ENCODE results near the gene TTYH1.

The TTYH1 gene

DNA sequence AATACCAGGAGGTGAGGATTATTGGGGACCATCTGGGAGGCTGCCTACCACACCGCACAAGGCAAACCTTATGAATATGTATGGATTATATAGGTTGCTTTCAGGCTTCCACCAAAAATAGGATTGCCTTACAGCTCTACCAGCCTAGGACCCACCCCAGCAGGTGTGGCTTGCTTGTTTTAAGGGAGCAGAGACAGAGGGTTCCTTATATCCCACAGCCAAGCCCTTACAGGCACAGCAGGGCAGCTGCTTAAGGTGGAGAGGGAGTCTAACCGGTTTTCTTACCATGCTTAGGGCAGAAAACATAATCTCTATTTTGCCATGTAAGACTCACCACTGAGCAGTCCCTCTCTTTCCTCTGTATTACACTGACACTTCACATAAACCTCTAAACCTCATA lies 16.1 kb upstream of the TTYH1 start:
- no peaks in the 10 kb centered on the region for H3K27me3 ChIP-seq (ENCODE audit: control insufficient read depth, insufficient read depth, low read length)
- H3K4me3 ChIP-seq (ENCODE audit: low read length): no peak overlapping the region
- H3K9ac ChIP-seq (ENCODE audit: low read depth, low read length): no peak overlapping the region
- no peak overlapping the region for H3K4me2 ChIP-seq (ENCODE audit: low read length)
- H3K36me3 ChIP-seq (ENCODE audit: insufficient read depth, low read length): no peaks in the 10 kb centered on the region
- H3K9me3 ChIP-seq (replicated peaks; ENCODE audit: low read length): no peaks in the 10 kb centered on the region
- no peaks in the 10 kb centered on the region for H3K4me1 ChIP-seq (ENCODE audit: control insufficient read depth, insufficient read depth, low read length)

DNA sequence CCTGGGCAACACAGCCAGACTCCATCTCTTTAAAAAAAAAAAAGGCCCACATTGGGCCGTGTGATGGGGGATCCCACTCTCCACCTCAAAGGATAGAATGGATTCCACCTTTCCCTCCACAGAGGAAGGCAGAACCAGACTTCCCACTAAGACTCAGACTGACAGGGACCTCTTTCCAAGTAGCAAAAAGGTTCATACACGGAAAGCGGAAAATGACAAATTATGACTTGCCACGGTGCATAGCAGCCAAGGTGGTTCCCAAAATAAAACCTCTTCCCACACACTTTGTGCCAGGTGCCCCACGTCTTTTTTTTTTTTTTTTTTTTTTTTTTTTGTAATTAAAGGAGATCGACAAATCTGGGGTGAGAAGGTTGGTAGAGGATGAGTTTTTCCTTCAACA lies 14.4 kb upstream of the TTYH1 start:
- no peaks in the 10 kb centered on the region for H3K4me1 ChIP-seq (ENCODE audit: control insufficient read depth, insufficient read depth, low read length)
- no peak overlapping the region for H3K9ac ChIP-seq (ENCODE audit: low read depth, low read length)
- H3K27me3 ChIP-seq (ENCODE audit: control insufficient read depth, insufficient read depth, low read length): no peaks in the 10 kb centered on the region
- H3K4me2 ChIP-seq (ENCODE audit: low read length): no peak overlapping the region
- no peaks in the 10 kb centered on the region for H3K9me3 ChIP-seq (replicated peaks; ENCODE audit: low read length)
- no peaks in the 10 kb centered on the region for H3K36me3 ChIP-seq (ENCODE audit: insufficient read depth, low read length)
- no peak overlapping the region for H3K4me3 ChIP-seq (ENCODE audit: low read length)

DNA sequence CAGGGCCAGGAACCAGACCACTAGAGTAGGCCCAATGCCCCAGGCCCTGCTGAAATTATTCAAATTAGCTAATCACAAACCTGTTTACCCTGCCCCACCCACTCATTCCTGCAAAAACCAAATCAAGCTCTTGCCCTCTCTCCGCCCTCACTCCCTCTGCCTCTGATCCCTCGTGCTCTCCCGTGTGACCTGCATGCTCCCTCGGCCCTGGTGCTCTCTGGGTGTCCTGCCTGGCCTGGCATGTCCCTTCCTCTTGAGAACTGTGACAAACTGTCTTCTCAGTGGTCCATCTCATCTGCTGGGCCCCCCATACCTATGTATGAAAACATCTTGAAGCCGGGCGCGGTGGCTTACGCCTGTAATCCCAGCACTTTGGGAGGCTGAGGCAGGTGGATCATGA lies 12.2 kb upstream of the TTYH1 start:
- H3K4me3 ChIP-seq (ENCODE audit: low read length): no peak overlapping the region
- no peak overlapping the region for H3K9ac ChIP-seq (ENCODE audit: low read depth, low read length)
- H3K4me1 ChIP-seq (ENCODE audit: control insufficient read depth, insufficient read depth, low read length): no peaks in the 10 kb centered on the region
- H3K4me2 ChIP-seq (ENCODE audit: low read length): no peak overlapping the region
- H3K9me3 ChIP-seq (replicated peaks; ENCODE audit: low read length): no peaks in the 10 kb centered on the region
- no peaks in the 10 kb centered on the region for H3K27me3 ChIP-seq (ENCODE audit: control insufficient read depth, insufficient read depth, low read length)
- no peaks in the 10 kb centered on the region for H3K36me3 ChIP-seq (ENCODE audit: insufficient read depth, low read length)

DNA sequence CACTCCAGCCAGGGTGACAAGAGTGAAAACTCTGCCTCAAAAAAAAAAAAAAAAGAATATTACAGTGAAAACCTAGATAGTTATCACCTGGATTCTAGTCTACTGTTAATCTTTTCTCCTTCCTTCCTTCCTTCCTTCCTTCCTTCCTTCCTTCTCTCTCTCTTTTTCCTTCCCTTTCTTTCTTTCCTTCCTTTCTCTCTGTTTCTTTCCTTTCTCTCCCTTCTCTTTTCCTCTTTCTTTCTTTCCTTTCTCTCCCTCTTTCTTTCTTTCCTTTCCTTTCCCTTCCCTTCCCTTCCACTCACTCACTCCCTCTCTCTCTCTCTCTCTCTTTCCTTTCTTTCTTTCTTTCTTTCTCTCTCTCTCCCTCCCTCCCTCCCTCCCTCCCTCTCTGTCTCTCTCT lies 9.6 kb upstream of the TTYH1 start:
- no peak overlapping the region for H3K4me2 ChIP-seq (ENCODE audit: low read length)
- H3K4me3 ChIP-seq (ENCODE audit: low read length): no peak overlapping the region
- H3K27me3 ChIP-seq (ENCODE audit: control insufficient read depth, insufficient read depth, low read length): no peaks in the 10 kb centered on the region
- H3K4me1 ChIP-seq (ENCODE audit: control insufficient read depth, insufficient read depth, low read length): no peaks in the 10 kb centered on the region
- no peaks in the 10 kb centered on the region for H3K36me3 ChIP-seq (ENCODE audit: insufficient read depth, low read length)
- no peak overlapping the region for H3K9ac ChIP-seq (ENCODE audit: low read depth, low read length)
- H3K9me3 ChIP-seq (replicated peaks; ENCODE audit: low read length): no peaks in the 10 kb centered on the region

DNA sequence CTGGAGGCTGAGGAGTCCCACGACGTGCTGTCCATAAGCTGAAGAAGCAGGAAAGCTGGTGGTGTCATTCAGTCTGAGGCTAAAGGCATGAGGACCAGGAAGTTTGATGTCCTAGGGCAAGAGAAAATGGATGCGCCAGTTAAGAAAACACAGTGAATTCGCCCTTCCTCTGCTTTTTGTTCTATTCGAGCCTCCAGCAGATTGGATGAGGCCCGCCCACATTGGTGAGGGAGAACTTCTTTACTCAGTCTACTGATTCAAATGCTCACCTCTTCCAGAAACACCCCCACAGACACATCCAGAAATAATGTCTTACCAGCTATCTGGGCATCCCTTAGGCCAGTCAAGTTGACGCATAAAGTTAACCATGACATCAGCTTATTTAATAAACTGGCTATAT lies 7.5 kb upstream of the TTYH1 start:
- no peaks in the 10 kb centered on the region for H3K4me1 ChIP-seq (ENCODE audit: control insufficient read depth, insufficient read depth, low read length)
- H3K27me3 ChIP-seq (ENCODE audit: control insufficient read depth, insufficient read depth, low read length): no peaks in the 10 kb centered on the region
- no peak overlapping the region for H3K4me3 ChIP-seq (ENCODE audit: low read length)
- no peak overlapping the region for H3K9ac ChIP-seq (ENCODE audit: low read depth, low read length)
- H3K36me3 ChIP-seq (ENCODE audit: insufficient read depth, low read length): no peaks in the 10 kb centered on the region
- no peak overlapping the region for H3K4me2 ChIP-seq (ENCODE audit: low read length)
- no peaks in the 10 kb centered on the region for H3K9me3 ChIP-seq (replicated peaks; ENCODE audit: low read length)

DNA sequence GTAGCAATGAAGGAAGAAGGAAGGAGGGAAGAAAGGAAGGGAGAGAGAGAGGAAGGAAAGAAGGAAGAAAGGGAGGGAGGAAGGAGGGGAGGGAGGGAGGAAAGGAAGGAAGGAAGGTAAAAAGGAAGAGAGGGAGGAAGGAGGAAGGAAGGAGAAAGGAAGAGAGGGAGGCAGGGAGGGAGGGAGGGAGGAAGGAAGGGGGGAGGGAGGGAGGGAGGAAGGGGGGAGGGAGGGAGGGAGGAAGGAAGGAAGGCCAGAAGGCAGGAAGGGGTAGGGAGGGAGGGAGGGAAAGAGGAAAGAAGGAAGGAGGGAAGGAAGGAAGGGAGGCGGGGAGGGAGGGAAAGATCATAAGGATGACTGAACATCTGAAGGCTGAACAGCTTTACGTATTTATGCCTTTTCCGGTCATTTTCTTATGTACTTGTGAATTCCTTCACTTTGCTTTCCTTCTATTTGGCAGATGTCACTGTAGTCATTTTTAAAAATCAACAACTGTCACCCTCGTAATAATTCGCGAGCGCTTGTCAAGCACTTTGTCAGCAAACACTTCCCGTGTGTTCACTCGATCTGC lies 6.7 kb upstream of the TTYH1 start:
- Histone ChIP-seq H3K27me3 (ENCODE audit: control insufficient read depth, insufficient read depth, low read length) (no peaks in the 10 kb centered on the region), H3K4me2 (ENCODE audit: low read length) (no peak overlapping the region), H3K36me3 (ENCODE audit: insufficient read depth, low read length) (no peaks in the 10 kb centered on the region), H3K9ac (ENCODE audit: low read depth, low read length) (no peak overlapping the region), H3K4me1 (ENCODE audit: control insufficient read depth, insufficient read depth, low read length) (no peaks in the 10 kb centered on the region), H3K4me3 (ENCODE audit: low read length) (no peak overlapping the region), H3K9me3 (replicated peaks; ENCODE audit: low read length) (no peaks in the 10 kb centered on the region)

DNA sequence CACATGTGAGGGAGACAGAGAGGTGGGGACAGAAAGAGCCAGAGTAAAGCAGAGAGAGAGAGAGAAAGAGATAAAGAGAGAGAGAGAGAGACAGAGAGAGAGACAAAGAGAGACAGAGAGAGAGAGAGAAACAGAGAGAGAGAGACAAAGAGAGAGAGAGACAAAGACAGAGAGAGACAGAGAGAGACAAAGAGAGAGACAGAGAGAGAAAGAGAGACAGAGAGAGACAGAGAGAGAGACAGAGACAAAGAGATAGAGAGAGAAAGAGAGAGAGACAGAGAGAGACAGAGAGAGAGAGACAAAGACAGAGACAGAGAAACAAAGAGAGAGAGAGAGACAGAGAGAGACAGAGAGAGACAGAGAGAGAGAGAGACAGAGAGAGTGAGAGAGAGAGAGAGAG lies 4.2 kb upstream of the TTYH1 start:
- H3K4me3 ChIP-seq (ENCODE audit: low read length): no peak overlapping the region
- H3K27me3 ChIP-seq (ENCODE audit: control insufficient read depth, insufficient read depth, low read length): peaks cover 10% of the 10 kb centered on the region
- H3K9me3 ChIP-seq (replicated peaks; ENCODE audit: low read length): no peaks in the 10 kb centered on the region
- H3K9ac ChIP-seq (ENCODE audit: low read depth, low read length): no peak overlapping the region
- no peaks in the 10 kb centered on the region for H3K36me3 ChIP-seq (ENCODE audit: insufficient read depth, low read length)
- H3K4me1 ChIP-seq (ENCODE audit: control insufficient read depth, insufficient read depth, low read length): no peaks in the 10 kb centered on the region
- no peak overlapping the region for H3K4me2 ChIP-seq (ENCODE audit: low read length)

DNA sequence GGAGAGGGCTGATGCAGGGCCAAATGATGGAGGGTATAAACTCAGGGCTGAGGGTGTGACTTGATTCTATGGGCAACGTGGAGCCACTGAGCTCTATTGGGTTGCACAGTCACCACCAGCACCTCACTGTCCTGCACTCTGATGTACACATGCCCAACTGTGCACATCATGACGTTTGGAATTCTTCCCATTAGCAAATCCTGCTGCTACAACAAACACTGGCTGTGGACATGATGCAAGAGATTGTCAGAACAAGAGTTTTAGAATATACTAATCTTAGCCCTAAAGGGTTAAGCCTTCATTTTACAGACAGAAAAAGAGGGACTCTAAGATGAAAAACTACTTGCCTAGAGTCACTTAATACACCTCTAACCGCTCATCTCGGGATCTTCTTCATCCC lies 2.4 kb upstream of the TTYH1 start:
- Histone ChIP-seq H3K4me3 (ENCODE audit: low read length) (no peak overlapping the region), H3K9me3 (replicated peaks; ENCODE audit: low read length) (no peaks in the 10 kb centered on the region), H3K27me3 (ENCODE audit: control insufficient read depth, insufficient read depth, low read length) (peaks cover 24% of the 10 kb centered on the region), H3K4me2 (ENCODE audit: low read length) (no peak overlapping the region), H3K36me3 (ENCODE audit: insufficient read depth, low read length) (no peaks in the 10 kb centered on the region), H3K9ac (ENCODE audit: low read depth, low read length) (no peak overlapping the region), H3K4me1 (ENCODE audit: control insufficient read depth, insufficient read depth, low read length) (no peaks in the 10 kb centered on the region)

DNA sequence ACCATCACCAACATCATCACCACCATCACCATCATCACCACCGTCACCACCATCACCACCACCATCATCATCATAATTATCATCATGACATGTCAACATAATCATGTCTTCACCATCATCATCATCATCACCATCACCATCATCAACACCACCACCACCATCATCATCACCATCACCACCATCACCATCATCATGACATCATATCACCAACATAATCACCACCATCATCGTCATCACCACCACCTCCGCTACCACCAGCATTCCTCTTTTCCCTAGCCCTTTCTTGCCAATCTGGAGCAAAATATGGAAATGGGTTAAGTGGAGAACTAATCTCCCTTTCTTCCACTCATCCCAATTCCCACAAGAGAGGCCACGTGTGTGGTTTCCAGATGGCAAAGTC lies 1.1 kb upstream of the TTYH1 start:
- Histone ChIP-seq H3K4me3 (ENCODE audit: low read length) (no peak overlapping the region), H3K9me3 (replicated peaks; ENCODE audit: low read length) (no peaks in the 10 kb centered on the region), H3K9ac (ENCODE audit: low read depth, low read length) (no peak overlapping the region), H3K4me1 (ENCODE audit: control insufficient read depth, insufficient read depth, low read length) (no peaks in the 10 kb centered on the region), H3K27me3 (ENCODE audit: control insufficient read depth, insufficient read depth, low read length) (peaks cover 29% of the 10 kb centered on the region), H3K36me3 (ENCODE audit: insufficient read depth, low read length) (no peaks in the 10 kb centered on the region), H3K4me2 (ENCODE audit: low read length) (no peak overlapping the region)

DNA sequence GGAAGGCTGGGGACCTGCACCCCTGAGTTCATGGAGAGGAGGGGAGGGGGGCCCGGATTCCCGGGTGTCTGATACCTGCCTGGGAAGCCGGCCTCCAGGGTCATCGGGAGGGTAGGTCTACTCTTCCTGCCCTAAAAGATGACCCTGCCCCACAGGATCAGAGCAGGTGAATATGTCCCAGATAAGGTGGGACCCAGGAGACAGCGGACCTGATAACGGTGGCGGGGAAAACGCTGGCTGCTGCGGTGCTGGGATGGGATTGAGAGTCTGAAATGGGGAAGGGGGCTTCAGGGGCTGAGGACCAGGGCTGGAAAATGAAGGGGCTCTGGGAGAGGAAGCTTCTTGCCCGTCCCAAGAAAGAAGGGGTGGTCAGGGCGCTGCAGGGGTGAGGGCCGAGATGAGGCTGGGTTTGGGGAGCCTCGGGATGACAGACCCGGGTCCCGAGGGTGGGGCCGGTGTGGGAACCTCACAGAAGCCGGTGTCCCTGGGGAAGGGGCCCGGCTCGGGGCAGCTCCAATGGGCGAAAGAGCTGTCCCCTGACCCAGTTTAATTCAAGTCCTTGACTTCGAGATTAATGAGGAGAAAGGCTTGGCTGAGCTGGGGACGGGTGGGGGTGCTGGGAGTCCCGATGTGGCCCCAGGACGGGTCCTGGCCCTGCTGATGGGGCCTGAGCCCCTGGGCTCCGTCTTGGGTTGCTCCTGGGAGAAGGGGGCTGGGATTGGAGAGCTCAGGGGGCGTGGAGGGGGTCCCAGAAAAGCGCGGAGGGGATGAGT lies 823 bp downstream of the TTYH1 start:
- Histone ChIP-seq H3K36me3 (ENCODE audit: insufficient read depth, low read length) (no peaks in the 10 kb centered on the region), H3K4me3 (ENCODE audit: low read length) (no peak overlapping the region), H3K4me1 (ENCODE audit: control insufficient read depth, insufficient read depth, low read length) (no peaks in the 10 kb centered on the region), H3K9ac (ENCODE audit: low read depth, low read length) (no peak overlapping the region), H3K4me2 (ENCODE audit: low read length) (no peak overlapping the region), H3K9me3 (replicated peaks; ENCODE audit: low read length) (no peaks in the 10 kb centered on the region), H3K27me3 (ENCODE audit: control insufficient read depth, insufficient read depth, low read length) (peaks cover 44% of the 10 kb centered on the region)

DNA sequence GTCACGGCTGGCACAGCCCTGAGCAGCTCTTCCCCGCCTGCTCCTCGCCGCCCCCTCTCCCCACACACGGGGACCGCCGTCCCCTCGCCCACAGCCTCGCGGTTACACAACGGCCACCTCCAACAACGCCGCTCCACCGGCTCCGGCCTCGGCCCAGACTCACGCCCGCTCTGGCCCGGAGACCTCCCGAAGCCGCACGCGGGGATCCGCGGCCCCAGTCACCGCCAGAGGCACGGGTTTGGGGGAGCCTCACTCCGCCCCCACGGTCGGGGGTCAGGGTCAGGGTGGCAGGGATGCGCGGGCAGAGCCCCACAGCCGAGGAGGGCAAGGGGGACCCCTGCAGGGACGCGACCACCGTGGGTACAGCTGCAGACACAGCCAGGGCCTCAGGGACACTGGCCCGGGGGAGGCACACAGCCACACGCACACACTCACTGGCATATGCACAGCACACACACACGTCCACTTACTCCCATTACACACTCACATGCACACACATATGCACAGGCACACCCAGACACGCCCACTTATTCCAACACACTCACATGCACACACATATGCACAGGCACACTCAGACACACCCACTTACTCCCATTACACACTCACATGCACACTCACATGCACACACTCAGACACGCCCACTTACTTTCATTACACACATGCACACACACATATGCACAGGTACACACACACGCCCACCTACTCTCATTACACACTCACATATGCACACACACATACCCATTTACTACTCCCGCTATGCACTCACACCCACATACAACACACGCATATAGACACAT lies 1.6 kb downstream of the TTYH1 start:
- Histone ChIP-seq H3K9me3 (replicated peaks; ENCODE audit: low read length) (no peaks in the 10 kb centered on the region), H3K27me3 (ENCODE audit: control insufficient read depth, insufficient read depth, low read length) (peaks cover 51% of the 10 kb centered on the region), H3K4me2 (ENCODE audit: low read length) (no peak overlapping the region), H3K36me3 (ENCODE audit: insufficient read depth, low read length) (no peaks in the 10 kb centered on the region), H3K9ac (ENCODE audit: low read depth, low read length) (no peak overlapping the region), H3K4me1 (ENCODE audit: control insufficient read depth, insufficient read depth, low read length) (no peaks in the 10 kb centered on the region), H3K4me3 (ENCODE audit: low read length) (no peak overlapping the region)
